ENCODE results near the gene LDB2.
"Not testable (repeated sequence)": the region's sequence is repeated elsewhere in the genome, so short reads cannot be mapped to it uniquely, and the experiment has no call there.

Gene LDB2

DNA sequence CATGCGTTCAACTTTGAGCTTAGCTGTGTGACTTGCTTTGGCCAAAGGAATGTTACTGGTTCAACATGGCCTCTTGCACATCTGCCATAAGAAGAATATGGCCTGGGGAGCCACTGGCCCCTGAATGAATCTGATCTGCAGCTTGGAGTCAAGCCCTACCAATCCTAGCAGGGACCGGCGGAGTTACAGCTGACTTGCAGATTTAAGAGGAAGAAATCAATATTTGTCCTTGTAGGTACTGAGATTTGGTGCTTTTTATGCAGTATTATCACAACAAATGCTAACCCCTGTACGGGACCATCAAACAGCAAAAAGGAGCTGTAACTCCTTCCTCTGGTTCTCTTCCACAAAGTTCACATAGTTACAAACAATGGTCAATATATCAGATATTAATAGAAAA, 252.0 kb downstream of the LDB2 start:
- DNase-seq (ENCODE audit: low read depth in 2 of 2): no peak

DNA sequence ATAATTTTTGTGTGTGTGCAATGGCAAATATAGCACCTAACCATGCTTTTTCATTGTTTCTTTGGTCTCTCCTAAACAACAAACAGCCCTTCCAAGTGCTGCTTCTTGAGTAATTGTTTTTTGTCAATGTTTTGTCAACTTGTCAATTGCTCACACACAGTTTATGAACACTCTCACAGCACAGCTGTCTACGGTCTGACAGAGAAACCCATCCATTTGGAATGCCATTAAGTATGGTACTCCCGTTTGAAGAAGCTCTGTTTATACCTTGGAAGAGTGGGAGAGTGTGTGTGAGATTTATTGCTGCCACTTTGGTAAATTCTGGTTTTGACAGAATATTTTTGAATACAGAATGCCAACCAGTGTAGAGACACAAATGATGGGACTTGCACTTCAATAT, 254.6 kb downstream of the LDB2 start:
- no peak for DNase-seq (ENCODE audit: low read depth in 2 of 2)

DNA sequence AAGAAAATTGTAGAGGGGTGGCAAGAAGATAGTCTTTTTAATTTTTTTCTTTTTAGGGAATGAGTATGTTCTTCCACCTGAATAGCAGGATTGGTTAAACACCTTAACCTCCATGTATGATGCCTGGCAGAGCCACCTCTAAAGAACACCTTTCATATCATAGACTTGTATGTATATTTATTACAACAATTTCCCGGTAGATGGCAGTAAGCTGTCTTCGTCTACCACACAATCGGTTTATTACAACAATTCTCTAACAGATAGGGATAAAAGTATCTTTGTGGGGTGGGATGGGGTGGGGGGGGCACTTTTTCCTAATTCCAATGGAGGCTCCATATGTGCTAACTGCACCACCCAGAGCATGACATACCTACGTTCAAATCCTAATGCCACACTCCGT, 255.5 kb downstream of the LDB2 start:
- no peak for DNase-seq (ENCODE audit: low read depth in 2 of 2)

DNA sequence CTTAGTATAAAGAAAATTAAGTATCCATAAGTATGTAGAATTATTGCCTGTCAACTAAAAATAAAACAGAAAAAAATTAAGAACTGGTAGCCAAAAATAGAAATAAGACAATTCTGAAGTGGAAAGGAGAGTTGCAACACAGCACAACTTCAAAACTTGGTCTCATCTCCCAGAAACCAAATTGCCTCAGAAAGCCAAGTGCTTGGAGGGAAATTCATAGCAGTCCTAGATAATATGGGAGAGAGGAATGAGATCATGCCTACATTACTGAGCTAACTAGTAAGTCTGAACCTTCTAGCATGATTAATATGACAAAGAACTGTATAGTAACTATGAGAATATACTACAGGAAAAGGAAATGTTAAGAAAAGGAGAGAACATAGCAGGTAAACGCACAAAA, 256.5 kb downstream of the LDB2 start:
- no peak for DNase-seq (ENCODE audit: low read depth in 2 of 2)

DNA sequence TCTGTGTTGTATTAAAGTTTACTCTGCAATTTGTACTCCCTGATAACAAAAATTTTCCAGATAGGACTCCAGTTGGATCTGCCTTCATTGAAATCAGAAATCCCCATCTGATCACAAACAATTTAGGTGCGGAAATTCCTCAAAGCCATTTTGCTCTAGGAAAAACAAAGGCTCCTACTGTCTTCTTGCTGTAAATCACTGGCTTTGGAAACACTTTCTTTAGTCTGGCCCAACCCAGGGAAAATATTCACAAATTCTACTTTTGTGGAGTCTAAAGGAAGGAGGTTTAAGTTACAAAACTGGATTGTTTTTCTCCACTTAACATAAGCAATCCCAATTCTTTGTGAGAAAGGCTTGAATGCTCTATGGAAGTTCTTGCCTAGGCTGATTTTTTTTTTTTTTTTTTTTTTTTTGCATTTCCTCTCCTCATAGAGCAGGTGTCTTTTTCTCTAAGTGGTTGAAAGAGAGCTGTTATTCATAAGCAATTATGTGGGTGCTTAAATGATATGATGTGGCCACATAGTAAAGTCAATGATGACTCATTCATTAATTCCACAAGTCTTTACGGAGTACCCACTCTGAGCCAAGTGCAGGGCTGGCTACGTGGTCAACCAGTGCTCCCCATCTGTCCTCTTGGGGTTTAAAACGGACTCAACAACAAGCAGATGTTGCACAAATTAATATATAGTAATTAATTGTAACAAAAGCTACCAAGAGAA, 261.4 kb downstream of the LDB2 start:
- no peak for DNase-seq (ENCODE audit: low read depth in 2 of 2)

DNA sequence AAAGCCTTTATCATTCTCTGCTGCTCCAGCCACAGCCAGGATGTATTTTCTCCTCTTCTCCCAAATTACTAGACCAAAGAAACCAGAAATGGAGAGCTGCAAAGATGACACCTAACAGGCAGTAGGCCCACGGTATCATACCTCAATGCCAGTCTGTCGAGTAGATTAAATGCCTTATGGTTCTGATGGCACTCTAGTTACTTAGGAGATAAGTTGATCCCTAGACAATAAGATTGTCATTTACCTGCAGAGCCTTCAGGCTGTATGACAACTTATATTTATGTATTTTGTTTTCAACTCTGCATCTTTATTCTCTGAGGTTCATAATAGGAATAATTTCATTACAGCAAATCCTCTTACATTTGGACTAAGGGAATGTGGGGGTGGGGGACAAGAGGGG, 262.1 kb downstream of the LDB2 start:
- DNase-seq (ENCODE audit: low read depth in 2 of 2): no peak

DNA sequence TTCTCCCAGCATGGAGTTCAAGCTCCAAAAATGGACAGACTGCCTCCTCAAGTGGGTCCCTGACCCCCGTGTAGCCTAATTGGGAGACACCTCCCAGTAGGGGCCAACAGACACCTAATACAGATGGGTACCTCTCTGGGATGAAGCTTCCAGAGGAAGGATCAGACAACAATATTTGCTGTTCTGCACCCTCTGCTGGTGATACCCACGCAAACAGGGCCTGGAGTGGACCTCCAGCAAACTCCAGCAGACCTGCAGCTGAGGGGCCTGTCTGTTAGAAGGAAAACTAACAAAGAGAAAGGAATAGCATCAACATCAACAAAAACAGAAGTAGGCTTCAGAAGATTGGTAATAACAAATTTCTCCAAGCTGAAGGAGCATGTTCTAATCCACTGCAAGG, 269.2 kb downstream of the LDB2 start:
- DNase-seq (ENCODE audit: low read depth in 2 of 2): not testable (repeated sequence)

DNA sequence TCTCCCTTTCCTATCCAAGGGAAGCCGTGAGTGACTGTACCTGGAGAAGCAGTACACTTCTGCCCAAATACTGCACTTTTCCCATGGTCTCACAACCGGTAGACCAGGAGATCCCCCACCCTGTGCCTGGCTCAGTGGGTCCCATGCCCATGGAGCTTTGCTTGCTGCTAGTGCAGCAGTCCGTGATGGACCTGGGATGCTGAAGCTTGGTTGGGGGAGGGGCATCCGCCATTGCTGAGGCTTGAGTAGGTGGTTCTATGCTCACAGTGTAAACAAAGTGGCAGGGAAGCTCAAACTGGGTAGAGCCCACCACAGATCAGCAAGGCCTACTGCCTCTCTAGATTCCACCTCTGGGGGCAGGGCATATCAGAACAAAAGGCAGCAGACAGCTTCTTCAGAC, 269.6 kb downstream of the LDB2 start:
- not testable (repeated sequence) for DNase-seq (ENCODE audit: low read depth in 2 of 2)

DNA sequence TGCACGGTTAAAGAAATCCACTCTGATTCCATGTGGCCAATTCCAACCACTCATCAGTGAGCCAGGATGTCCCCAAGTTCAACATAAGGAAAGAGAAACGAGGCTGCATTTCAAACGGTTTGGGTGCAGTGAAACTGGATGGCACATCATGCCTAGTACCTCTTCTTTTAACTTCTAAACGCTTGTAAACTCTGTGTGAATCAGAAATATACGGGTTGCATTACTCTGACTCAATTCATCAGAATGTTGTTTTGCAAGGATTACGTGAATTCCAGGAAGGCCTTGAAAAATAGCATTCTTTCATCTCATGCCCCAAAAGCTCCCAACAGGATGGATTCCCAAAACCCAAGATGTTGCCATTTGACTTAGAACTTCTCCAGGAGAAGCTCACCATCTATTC, 270.4 kb downstream of the LDB2 start:
- DNase-seq (ENCODE audit: low read depth in 2 of 2): no peak

DNA sequence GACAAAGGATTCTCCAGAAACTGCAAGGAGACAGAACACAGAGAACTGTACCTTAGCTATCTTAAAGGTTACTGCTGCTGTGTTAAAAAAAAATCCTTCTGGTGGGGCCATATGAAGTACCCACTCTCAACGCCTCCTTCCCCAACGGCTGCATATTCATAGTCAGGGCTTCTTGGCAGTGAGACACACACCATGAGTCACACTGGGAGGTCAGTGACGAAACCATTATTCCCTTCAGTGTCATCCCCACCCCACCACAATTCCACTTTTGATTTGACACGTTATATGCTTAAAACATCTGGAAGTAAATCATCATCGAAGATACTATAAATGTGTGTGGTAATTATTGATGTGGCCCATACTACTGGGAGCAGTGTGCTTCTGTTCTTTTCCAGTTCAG, 271.5 kb downstream of the LDB2 start:
- no peak for DNase-seq (ENCODE audit: low read depth in 2 of 2)

DNA sequence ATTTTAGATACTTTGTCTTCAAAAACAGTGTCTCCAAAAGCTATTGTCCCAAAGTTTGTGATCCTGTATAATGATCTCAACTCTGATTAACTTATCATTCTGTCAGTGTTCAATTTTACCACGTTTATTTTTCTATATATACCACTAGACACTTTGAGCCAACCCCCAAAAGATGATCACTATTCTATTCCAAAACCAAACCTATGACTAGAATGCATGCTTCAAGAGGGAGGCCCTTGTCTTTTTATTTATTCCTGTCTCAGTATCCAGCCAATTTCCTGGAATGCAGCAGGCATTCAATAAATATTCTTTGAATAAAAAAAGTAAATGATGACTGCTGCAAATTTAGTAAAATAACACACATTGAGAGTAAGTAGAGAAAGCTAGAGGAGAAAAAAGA, 275.6 kb downstream of the LDB2 start:
- DNase-seq (ENCODE audit: low read depth in 2 of 2): no peak

DNA sequence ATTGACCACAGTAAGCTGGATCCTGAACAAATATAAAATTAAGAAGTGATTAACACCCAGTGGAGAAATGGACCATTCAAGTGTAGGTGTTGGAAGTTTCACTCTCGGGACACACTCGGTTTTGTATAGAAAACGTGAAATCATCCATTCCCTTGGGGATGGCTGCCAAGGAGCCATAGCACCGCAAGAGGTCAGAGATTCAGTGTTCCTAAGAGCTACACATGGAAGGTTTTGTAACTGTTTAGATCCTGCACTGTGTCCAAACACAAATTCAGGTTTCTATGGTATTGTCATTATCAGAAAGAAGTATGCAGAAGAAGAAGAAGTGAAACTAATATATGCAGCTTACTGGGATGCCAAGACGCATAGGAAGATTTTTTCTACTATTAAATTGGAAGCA, 281.0 kb downstream of the LDB2 start:
- no peak for DNase-seq (ENCODE audit: low read depth in 2 of 2)

DNA sequence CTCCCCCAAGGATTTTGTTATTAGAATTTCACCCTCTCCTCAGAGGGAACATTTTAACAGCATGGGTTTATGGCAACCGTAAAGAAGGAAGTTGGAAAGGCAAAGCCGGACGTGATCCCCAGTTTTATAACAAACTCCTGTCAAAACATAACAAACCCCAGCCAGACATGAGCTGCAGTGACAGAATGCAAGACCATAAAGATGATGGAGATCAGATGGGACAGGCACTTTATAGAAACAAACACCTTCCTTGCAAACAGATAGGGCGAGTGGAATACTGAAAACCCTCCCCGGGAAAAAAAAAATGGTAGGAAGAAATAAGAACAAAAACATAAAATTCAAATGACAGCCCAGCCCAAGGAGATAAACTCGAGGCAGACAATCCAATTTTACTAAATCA, 281.4 kb downstream of the LDB2 start:
- no peak for DNase-seq (ENCODE audit: low read depth in 2 of 2)

DNA sequence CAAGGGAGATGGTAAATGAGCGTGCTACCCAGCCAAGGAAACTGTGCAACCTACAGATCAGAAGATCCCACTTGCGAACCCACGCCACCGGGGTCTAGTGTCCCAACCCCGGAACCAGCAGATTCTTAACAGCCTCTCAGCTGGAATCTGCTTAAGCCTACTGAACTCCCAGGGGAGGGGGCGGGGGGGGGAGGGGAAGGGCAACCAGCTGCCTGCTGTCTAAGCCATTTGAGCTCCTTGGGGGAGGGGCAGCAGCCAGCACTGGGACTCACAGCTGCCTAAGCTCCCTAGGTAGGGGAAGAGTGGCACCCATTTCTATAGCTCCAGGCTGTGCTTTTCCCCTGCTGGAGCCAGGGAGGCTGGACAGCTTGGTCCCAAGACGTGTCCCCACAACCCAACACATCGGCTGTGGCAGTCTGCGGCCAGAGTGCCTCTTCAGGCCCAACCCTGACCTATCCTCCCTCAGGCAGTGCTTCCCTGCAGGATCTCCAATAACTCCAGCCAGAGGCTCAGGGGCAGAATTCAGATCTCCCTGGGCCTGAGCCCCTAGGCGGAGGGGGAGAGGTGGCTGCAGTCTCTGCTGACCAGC, 289.2 kb downstream of the LDB2 start:
- DNase-seq (ENCODE audit: low read depth in 2 of 2): no peak

DNA sequence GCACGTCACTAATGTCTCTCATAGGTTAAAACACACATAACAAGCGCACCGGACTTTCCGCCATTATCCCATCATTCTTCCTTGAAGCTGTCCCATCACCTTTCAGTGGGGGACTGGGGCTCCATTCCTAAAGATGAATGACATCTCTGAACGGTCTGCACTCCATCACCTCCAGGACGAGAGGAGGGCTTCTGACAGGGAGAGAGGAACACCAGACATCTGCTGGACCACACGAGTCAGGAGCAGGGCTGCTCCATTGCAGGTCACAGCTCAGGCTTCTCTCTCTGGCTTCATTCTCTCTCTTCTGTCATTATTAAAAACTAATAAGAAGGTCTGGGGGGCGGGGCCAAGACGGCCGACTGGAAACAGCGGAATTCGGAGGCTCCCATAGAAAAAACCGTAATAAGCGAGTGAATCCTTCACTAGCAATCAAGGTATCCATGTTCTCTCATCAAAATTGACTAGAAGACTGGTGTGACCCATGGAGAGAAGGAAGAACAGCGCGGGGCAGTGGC, 289.8 kb downstream of the LDB2 start:
- no peak for DNase-seq (ENCODE audit: low read depth in 2 of 2)

DNA sequence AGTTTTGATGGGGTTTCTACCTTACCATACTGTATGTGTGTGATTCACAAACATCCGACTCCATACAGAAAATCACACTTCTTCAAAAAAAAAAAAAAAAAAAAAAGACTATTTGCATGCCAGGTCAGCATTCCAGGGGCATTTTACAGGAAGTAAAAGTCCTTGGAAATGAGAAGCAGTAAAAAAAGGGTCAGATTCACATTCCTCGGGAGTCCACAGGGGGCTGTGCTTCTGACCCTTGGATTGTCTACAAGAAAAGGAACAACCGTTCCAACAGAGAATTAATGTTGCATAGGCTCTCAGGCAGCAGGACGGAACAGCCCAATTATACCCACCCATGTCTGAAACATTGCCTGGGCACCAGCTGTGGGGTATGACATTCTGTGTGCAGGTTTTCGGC, 290.3 kb downstream of the LDB2 start:
- no peak for DNase-seq (ENCODE audit: low read depth in 2 of 2)

DNA sequence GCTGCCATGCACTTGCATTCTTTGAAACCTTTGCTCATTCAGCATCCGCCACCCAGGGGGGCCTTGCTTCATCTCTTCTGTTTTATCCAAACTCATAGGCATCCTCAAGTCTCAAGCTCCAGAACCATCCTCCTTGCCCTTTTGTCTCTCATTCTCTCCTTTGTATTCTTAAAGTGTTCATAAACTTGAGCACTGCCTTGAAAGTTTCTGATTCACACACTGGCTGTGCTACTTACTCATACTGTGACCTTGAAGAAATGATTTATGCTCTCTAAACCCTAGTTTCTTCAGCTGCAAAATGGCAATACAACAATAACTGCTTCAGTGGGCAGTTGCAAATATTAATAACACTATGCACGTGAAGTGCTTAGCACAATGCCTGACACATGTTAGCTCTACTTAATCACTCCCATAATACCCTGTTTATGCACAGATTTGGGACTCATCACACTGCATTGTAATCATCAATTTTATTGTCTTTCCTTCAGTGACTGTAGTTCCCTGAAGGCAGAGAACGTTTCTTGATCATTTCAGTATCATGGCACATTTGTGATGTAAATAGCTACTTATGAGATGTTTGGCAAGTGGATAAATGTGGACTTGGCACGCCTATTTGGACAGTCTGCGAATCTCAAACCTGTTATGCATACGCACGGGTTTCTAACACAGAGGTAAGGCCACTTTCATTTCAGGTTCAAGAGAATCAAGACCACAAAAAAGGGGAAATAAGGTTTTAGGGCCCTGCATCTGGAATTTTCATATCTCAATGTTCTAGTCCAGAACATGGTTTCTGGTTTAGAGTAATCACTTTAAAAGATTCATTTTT, 291.0 kb downstream of the LDB2 start:
- no peak for DNase-seq (ENCODE audit: low read depth in 2 of 2)

DNA sequence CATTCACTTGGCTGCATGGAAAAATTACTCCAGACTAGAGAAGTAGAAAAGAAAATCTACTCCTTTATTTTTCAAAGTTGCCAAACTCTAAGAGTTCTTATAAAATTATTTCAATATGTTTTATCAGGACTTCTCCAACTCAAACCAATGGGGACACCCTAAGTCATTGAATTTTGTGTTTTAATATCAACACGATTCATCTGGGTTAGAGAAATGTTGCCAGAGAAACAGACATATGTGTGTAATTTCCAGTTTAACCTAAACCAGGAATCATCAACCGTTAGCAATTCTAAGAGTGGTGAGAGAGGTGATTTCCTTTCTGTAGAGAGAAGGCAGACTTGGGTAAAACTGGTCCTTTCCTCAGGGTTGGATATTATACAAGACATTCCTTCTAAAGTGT, 291.8 kb downstream of the LDB2 start:
- DNase-seq (ENCODE audit: low read depth in 2 of 2): no peak

DNA sequence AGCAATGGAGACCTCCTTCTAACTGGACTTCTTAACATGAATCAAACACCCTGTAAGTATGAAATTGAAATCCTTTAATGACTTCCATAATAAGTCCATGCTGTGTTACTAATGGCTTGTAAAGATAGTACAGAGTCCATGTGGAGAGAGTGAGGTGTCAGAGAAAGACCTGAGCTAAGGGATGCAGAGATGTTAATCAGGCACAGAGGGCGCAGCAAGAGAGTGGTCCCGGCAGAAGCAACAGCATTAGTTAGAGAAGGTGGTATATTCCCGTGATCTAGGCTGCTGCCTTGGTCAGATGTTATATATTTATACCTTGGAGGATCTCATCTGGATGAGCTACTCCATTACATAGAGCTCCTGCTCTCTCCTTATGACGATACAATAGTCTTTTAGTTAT, 295.3 kb downstream of the LDB2 start:
- DNase-seq (ENCODE audit: low read depth in 2 of 2): no peak

DNA sequence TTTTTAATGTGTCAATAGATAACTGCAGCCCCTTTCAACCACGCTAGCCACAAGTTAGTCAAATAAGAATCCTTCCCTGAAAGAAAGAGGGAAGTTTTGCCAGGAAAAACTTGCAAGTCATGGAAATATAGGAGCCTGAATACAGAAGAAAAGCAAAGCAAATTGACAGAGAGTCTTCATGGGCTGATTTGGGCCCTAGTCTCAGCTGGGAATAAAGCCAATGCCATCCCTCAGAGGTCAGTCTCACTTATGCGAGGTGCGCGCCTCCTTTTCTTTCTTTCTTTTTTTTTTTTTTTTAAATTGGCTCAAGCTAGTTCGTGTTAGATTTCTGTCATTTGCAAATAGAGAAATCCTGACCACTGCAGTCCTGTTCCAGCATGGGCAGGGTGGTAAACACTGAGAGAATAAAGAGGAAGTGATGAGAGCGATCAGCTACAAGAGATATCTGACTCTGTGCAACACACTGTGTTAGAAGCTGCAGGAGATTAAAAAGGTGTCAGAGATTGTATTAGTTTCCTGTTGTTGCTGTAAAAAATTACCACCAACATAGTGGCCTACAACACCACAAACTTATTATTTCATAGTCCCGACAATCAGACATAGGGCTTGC, 299.7 kb downstream of the LDB2 start:
- DNase-seq (ENCODE audit: low read depth in 2 of 2): no peak

DNA sequence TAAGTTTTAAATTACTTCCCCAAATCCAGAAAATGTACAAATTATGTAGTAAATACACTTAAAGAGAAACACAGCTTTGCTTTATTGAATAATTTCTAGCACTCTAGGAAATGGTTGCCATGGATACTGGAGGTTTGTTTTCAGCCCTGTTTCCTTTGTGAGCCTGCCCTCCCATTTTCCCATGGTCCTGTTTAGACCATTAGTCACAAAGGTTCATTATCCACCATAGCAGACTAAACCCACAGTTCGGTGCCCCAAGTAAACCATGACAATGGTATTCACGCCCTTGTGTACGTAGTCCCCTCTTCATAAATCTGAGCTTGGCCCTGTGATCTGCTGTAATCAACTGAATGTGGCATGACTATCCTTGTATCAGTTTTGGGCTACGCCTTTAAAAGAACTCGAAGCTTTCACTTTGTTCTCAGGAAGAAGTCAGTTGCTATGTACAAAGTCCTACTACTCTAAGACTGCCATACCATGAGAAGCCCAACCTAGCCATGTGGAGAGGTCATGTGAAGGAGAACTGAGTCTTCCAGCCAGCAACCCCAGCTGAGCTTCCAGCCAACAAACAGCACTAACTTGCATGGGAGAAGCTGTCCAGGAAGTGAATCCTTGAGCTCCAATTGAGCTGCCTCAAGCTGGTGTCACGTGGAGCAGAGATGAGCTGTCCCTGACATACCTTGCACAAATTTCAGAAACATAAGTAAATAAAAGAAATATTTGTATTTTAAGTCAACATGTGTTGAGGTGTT, 300.4 kb downstream of the LDB2 start:
- no peak for DNase-seq (ENCODE audit: low read depth in 2 of 2)

DNA sequence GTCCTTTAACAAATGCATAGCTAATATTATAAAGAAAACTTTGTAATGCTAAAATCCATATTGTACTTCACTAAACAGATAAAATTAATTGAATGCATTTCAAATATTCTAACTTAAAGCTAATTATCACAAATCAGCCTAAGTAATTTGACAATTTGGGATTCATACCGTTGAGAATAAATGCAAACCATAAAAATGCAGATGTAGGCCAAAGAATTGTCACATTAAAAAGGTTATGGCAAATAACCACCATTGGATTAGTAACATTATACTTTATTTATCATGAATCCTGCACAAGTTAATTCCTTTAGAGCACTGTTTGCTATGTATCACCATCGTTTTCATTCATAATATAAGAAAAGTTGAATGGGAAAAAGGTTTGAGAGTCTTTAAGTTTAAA, 301.0 kb downstream of the LDB2 start:
- no peak for DNase-seq (ENCODE audit: low read depth in 2 of 2)
